ENCODE data around the gene ABCF2.

ABCF2 gene
- total RNA-seq, result 16.2 to 83.8 (median 21.8) reads per million in 3 experiments

- DNase-seq, result peak; percentile 95
Observed at GRCh38 chr7:151226875-151227782, at the start of gene ABCF2. Gene ABCF2 (minus strand): TSS chr7:151227205. CDS start chr7:151226458, 747 bp downstream.

GRCh38 chr7:151275813-151276577 lies 49.0 kb upstream of the ABCF2 start:
- DNase-seq, result no peak

- DNase-seq, result no peak
Observed at GRCh38 chr7:151274936-151275812, 48.2 kb upstream of the ABCF2 start.

GRCh38 chr7:151274396-151274795 lies 47.4 kb upstream of the ABCF2 start:
- no peak for DNase-seq

- DNase-seq, result no peak
Observed at GRCh38 chr7:151273651-151274390, 46.8 kb upstream of the ABCF2 start.

GRCh38 chr7:151272877-151273276 lies 45.9 kb upstream of the ABCF2 start:
- no peak for DNase-seq

- DNase-seq, result no peak
Observed at GRCh38 chr7:151272405-151272804, 45.4 kb upstream of the ABCF2 start.

GRCh38 chr7:151271699-151272355 lies 44.8 kb upstream of the ABCF2 start:
- no peak for DNase-seq

GRCh38 chr7:151269511-151269910 lies 42.5 kb upstream of the ABCF2 start:
- DNase-seq, result no peak

GRCh38 chr7:151265351-151265931 lies 38.4 kb upstream of the ABCF2 start:
- no peak for DNase-seq

- DNase-seq, result no peak
Observed at GRCh38 chr7:151264615-151265014, 37.6 kb upstream of the ABCF2 start.

GRCh38 chr7:151261529-151261928 lies 34.5 kb upstream of the ABCF2 start:
- DNase-seq, result no peak

GRCh38 chr7:151260883-151261282 lies 33.9 kb upstream of the ABCF2 start:
- no peak for DNase-seq

GRCh38 chr7:151260471-151260870 lies 33.5 kb upstream of the ABCF2 start:
- DNase-seq, result no peak

GRCh38 chr7:151257990-151258389 lies 31.0 kb upstream of the ABCF2 start:
- no peak for DNase-seq

GRCh38 chr7:151256410-151257045 lies 29.5 kb upstream of the ABCF2 start:
- no peak for DNase-seq

- no peak for DNase-seq
Observed at GRCh38 chr7:151255390-151255789, 28.4 kb upstream of the ABCF2 start.

GRCh38 chr7:151254851-151255250 lies 27.8 kb upstream of the ABCF2 start:
- no peak for DNase-seq

- no peak for DNase-seq
Observed at GRCh38 chr7:151254316-151254715, 27.3 kb upstream of the ABCF2 start.

GRCh38 chr7:151252961-151253711 lies 26.1 kb upstream of the ABCF2 start:
- DNase-seq, result no peak

All from central memory CD4-positive, alpha-beta T cell (primary cell).